ENCODE measurements around the gene MLLT3.

MLLT3 gene

DNA sequence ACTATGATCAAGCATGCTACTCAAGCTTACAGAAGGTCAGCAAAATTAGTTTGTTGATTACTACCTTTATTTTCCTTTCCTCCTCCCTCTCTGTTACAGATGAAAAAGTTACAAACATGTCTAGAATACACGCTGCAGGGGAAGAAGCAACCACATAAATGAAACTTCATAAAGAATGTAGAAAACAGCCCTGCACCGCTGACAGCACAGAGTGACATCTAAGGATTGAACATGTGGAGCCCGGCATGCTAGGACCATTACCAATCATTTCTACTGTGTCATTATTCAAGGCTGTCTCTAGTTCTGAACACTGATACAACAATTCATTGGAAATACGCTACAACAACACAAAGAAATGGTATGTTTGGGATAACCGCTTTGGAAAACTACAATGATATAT, 261.1 kb downstream of the MLLT3 start:
- no peak overlapping the region for H3K4me3 ChIP-seq (ENCODE audit: low read depth, low read length)
- TF ChIP-seq, protein P1, sequence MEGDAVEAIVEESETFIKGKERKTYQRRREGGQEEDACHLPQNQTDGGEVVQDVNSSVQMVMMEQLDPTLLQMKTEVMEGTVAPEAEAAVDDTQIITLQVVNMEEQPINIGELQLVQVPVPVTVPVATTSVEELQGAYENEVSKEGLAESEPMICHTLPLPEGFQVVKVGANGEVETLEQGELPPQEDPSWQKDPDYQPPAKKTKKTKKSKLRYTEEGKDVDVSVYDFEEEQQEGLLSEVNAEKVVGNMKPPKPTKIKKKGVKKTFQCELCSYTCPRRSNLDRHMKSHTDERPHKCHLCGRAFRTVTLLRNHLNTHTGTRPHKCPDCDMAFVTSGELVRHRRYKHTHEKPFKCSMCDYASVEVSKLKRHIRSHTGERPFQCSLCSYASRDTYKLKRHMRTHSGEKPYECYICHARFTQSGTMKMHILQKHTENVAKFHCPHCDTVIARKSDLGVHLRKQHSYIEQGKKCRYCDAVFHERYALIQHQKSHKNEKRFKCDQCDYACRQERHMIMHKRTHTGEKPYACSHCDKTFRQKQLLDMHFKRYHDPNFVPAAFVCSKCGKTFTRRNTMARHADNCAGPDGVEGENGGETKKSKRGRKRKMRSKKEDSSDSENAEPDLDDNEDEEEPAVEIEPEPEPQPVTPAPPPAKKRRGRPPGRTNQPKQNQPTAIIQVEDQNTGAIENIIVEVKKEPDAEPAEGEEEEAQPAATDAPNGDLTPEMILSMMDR (IDR thresholded peaks at IDR 0.05; ENCODE audit: low read depth, low read length): no peak

DNA sequence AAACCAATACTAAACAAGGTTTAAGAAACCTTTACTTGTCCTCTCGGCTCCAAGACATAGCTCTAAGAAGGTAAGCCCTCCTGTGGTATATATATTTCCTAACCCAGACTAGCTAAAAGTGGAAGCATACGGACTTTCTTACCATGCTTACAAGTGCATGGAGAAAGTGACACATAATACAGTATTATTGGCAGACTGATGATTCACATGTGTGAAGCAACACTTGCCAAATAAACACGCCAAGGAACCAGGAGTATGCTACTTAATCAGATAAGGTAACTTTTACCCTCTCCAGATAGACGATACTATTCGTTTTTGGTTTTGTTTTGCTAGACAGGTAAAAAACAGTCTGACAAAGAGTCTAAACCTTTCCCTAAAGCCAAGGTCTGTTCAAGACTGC, 264.1 kb downstream of the MLLT3 start:
- TF ChIP-seq, protein P1 (IDR thresholded peaks at IDR 0.05; ENCODE audit: low read depth, low read length): no peak
- no peak overlapping the region for H3K4me3 ChIP-seq (ENCODE audit: low read depth, low read length)

DNA sequence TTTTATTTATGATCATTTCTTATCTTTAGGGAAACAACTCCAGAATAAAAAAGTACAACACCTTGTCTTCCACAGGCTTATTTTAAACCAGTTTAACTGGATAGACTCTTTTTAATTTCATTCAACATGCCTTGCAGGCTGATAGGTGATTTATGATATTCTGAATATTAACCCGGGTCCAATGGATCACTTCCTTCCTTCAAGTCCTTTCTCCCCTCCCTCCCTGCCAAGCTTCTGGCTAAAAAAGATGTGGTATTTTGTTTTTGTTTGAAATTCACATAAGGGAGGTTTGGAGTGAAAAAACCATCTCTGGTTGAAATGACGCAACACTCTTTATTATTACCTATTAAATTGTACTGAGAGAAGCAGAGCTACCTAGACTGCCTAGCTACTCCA, 265.3 kb downstream of the MLLT3 start:
- H3K4me3 ChIP-seq (ENCODE audit: low read depth, low read length): no peak overlapping the region
- TF ChIP-seq, protein P1 (IDR thresholded peaks at IDR 0.05; ENCODE audit: low read depth, low read length): no peak

DNA sequence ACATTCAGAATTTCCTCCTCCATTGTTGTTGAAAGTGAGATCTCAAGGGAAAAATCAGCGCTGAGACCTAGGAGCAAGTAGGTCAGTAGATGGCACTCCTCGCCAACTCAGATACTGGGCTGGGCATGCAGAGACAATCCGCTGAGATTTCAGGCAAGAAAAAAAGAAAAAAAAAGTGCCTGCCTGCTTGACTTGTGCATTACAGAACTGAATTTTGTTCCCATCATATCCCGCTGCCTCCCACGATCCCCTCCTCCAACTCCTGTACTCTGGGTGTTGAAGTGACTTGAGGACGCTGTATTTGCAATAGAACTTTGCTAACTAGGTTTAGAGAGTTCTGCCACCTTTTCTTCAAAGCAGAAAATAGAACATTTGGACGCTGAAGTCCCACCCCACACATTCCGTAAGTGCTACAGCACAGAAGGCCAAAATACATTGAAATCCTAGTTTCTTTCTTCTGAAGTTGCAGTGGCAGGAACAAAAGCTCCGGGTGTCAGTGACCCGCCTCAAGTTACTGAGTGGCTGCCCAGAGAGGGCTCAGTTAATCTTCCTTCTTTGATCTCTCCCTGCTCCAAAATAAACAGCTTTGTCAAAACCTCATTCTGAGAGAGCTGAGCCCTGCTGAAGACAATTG, 265.8 kb downstream of the MLLT3 start:
- TF ChIP-seq, protein P1 (IDR thresholded peaks at IDR 0.05; ENCODE audit: low read depth, low read length): peak; percentile 70
- no peak overlapping the region for H3K4me3 ChIP-seq (ENCODE audit: low read depth, low read length)

DNA sequence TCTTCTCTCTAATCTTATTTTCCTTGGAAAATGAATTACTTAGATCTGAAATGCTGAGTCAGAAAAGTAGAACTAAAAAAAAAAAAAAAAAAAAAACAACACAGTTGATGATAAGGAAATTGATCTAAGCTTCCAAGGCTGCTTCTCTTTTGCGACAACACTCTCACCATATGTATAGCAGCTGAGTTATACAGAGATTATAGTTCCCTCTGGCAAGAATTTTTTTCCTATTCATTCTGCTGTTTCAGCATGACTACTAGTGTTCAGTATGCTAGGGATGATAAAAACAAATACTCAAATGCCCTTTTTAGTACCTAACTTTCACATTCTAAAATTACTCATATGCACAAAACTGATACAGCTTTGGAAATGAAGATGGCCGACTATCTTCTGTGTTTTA, 267.3 kb downstream of the MLLT3 start:
- no peak overlapping the region for H3K4me3 ChIP-seq (ENCODE audit: low read depth, low read length)
- TF ChIP-seq, protein P1 (IDR thresholded peaks at IDR 0.05; ENCODE audit: low read depth, low read length): no peak

DNA sequence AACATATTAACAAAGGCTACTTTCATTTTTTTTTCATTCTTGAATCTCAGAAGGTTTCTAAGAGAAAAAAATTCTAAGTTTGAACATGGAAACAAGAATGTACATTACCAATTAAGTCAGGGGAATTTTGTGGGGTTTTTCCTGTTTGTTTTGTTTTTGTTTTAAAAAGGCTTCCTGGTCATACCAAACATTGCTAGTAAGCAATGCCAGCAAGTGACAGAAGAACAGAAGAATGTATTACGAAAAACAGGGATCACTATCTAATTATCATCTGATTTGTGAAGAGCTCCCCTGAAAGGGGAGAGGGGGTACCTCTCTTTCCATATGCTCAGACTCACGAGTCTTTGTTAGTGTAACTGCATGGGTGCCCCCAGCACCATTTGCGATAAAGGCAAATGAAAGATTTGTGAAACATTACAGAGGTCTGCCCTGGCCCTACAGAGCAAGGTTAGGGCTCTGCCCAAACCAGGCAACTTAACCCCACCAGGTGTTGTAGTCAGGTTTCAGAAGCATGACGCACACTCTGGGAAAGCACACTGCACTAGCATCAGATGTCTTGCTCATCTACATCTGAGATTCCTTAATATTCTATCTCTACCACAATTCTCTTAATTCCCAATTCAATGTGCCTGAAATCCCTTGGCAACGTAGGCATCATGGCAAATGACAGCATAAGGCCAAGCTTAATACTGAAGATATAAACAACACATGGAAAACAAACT, 268.2 kb downstream of the MLLT3 start:
- H3K4me3 ChIP-seq (ENCODE audit: low read depth, low read length): no peak overlapping the region
- TF ChIP-seq, protein P1 (IDR thresholded peaks at IDR 0.05; ENCODE audit: low read depth, low read length): no peak

DNA sequence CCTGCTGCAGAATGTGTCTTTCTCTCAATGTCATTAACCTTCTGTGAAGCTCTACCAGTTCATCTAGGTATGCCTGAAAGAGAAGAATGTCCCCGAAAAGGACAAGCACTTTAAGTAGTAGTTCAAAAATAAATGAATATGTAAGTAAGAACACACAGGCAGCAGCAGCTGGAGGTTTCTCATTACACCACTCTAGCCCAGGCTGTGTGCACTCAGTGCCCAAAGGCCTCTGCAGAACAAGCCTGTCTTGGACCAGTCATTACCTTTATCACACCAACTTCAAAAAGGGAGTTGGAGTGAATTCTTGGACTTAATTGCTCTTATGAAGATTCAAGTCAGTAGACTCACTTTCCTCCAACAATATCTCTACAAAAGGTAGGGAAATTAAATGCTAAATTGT, 268.8 kb downstream of the MLLT3 start:
- H3K4me3 ChIP-seq (ENCODE audit: low read depth, low read length): no peak overlapping the region
- TF ChIP-seq, protein P1 (IDR thresholded peaks at IDR 0.05; ENCODE audit: low read depth, low read length): no peak

Data from WI38 (cell line).